GM12878 (cell line): Measurements from ENCODE around the gene CUL4A. TPM values are rescaled to one million over a fixed set of nuclear protein-coding genes. Genes with fewer than 3 reads are reported as not detected.
A peak's percentile ranks its signal among the peaks of the same experiment; 100 is the strongest.

Source experiments
- ATAC-seq: fragments of 200-7000 bp; cut with Tn5 transposase; 3 replicates; pipeline ENCODE4 v1.9.1; 2020; ENCODE audit warnings: mild to moderate bottlenecking, moderate library complexity
- BruUV-seq: library from RNA; stranded (reverse); fragments of 400-500 nt; replicated peaks from 2 replicates; lab custom pipeline; 2021; lab: Mats Ljungman, UMichigan
- CTCF ChIA-PET: fragments of 300-600 bp; sonication (Branson Sonifier 250); formaldehyde crosslinking; extraction: SDS; loops from one replicate; lab custom pipeline; 2021; ENCODE audit warnings: inconsistent platforms; lab: Yijun Ruan, JAX
- POLR2A ChIA-PET: fragments of 350-600 bp; formaldehyde crosslinking; extraction: SDS; loops from one replicate; lab custom pipeline; 2021; ENCODE audit warnings: inconsistent platforms; lab: Charles Lee
- RAD21 ChIA-PET: fragments of 300-600 bp; sonication (Branson Sonifier 250); formaldehyde crosslinking; loops from one replicate; lab custom pipeline; 2023; ENCODE audit warnings: antibody characterized with exemption; ENCODE audit not compliant: unreplicated experiment; lab: Charles Lee
- SMC1A ChIA-PET: fragments of 300-600 bp; sonication (Branson Sonifier 250); formaldehyde crosslinking; loops from one replicate; lab custom pipeline; 2023; ENCODE audit not compliant: unreplicated experiment, uncharacterized antibody; lab: Charles Lee
- DNase-seq: peaks from one replicate; pipeline ENCODE4 v3.0.0-alpha.2; 2011; ENCODE audit warnings: low read depth, low spot score
- FAIRE-seq: peaks from 3 replicates; lab custom pipeline; 2011; peaks lifted over from hg19 to GRCh38; lab: Jason Lieb, UNC
- H2AFZ ChIP-seq: 2 replicates; pipeline ENCODE4 v1.6.0; 2011; ENCODE audit warnings: low read depth, low read length, control low read depth; ENCODE audit not compliant: control insufficient read depth
- H3K27ac ChIP-seq: 2 replicates; pipeline ENCODE4 v1.5.1; 2011; ENCODE audit warnings: control low read depth; ENCODE audit not compliant: control insufficient read depth, insufficient read depth
- H3K27me3 ChIP-seq, 2 experiments: replicated peaks in 1 of 2; 2 replicates each; pipeline versions ENCODE4 v1.6.0 to v1.6.1; 2011; ENCODE audit warnings: low read length in 1 of 2; ENCODE audit not compliant: control insufficient read depth in 2 of 2, insufficient read depth in 2 of 2
- H3K36me3 ChIP-seq, 2 experiments: 2 replicates each; pipeline ENCODE4 v1.5.1; 2011; ENCODE audit warnings: low read length in 1 of 2; ENCODE audit not compliant: control insufficient read depth in 2 of 2, insufficient read depth in 2 of 2
- H3K4me1 ChIP-seq: 2 replicates; pipeline ENCODE4 v1.6.1; 2011; ENCODE audit warnings: mild to moderate bottlenecking, low read length, moderate library complexity, mixed read lengths; ENCODE audit not compliant: control insufficient read depth, insufficient read depth
- H3K4me2 ChIP-seq: 2 replicates; pipeline ENCODE4 v1.6.0; 2011; ENCODE audit warnings: control low read depth; ENCODE audit not compliant: control insufficient read depth, insufficient read depth
- H3K4me3 ChIP-seq: fragments of 200-600 bp; sonication (generic); 2 replicates; pipeline ENCODE4 v1.5.1; 2016
- H3K79me2 ChIP-seq: 2 replicates; pipeline ENCODE4 v1.6.0; 2011; ENCODE audit warnings: low read length; ENCODE audit not compliant: control insufficient read depth, insufficient read depth
- H3K9ac ChIP-seq: 2 replicates; pipeline ENCODE4 v1.8.0; 2011; ENCODE audit warnings: low read length, control low read depth, mixed read lengths; ENCODE audit not compliant: control insufficient read depth, insufficient read depth
- H3K9me3 ChIP-seq: replicated peaks from 3 replicates; pipeline ENCODE4 v1.5.1; 2011; ENCODE audit warnings: mild to moderate bottlenecking, low read length; ENCODE audit not compliant: control insufficient read depth, insufficient read depth
- H4K20me1 ChIP-seq: 2 replicates; pipeline ENCODE4 v1.6.0; 2011; ENCODE audit not compliant: control insufficient read depth, insufficient read depth
- E2F8 ChIP-seq: fragments of 450-650 bp; IDR thresholded peaks from 2 replicates; pipeline ENCODE4 v1.6.1; 2018; ENCODE audit warnings: mild to moderate bottlenecking, low read depth, moderate library complexity; ENCODE audit not compliant: partially characterized antibody
- FOS ChIP-seq: IDR thresholded peaks from 3 replicates; pipeline ENCODE4 v1.6.1; 2011; ENCODE audit warnings: borderline replicate concordance; ENCODE audit not compliant: insufficient read length; ENCODE audit errors: extremely low read depth
- FOXK2 ChIP-seq: fragments of 450-650 bp; IDR thresholded peaks from 2 replicates; pipeline ENCODE4 v1.6.1; 2017; ENCODE audit warnings: mild to moderate bottlenecking, moderate library complexity
- HDAC2 ChIP-seq: fragments of 200-600 bp; sonication (generic); IDR thresholded peaks from 2 replicates; pipeline ENCODE4 v1.6.1; 2017
- IKZF1 ChIP-seq: fragments of 450-650 bp; conservative IDR thresholded peaks from 2 replicates; pipeline ENCODE4 v1.6.1; 2017; ENCODE audit warnings: antibody characterized with exemption, mild to moderate bottlenecking
- IRF5 ChIP-seq: fragments of 450-650 bp; IDR thresholded peaks from 2 replicates; pipeline ENCODE4 v1.6.1; 2017; ENCODE audit warnings: borderline replicate concordance
- MTA3 ChIP-seq: IDR thresholded peaks from 2 replicates; pipeline ENCODE4 v1.6.1; 2012; ENCODE audit warnings: low read length, inconsistent platforms, borderline replicate concordance
- MYB ChIP-seq: fragments of 150-350 bp; IDR thresholded peaks from 2 replicates; pipeline ENCODE4 v1.6.1; 2014; ENCODE audit warnings: mild to moderate bottlenecking, low read depth, low read length, borderline replicate concordance
- NR2C1 ChIP-seq: fragments of 450-650 bp; IDR thresholded peaks from 2 replicates; pipeline ENCODE4 v1.6.1; 2017; ENCODE audit warnings: antibody characterized with exemption, mild to moderate bottlenecking, moderate library complexity
- POLR2A ChIP-seq: IDR thresholded peaks from 2 replicates; pipeline ENCODE4 v1.6.1; 2011; ENCODE audit warnings: low read depth, mild to moderate bottlenecking, low read length
- SMARCA5 ChIP-seq: fragments of 450-650 bp; IDR thresholded peaks from 2 replicates; pipeline ENCODE4 v1.6.1; 2017; ENCODE audit warnings: mild to moderate bottlenecking
- SMC3 ChIP-seq: IDR thresholded peaks from 2 replicates; pipeline ENCODE4 v1.6.1; 2011; ENCODE audit warnings: low read length, improper control_type of control experiment, borderline replicate concordance
- TAF1 ChIP-seq: IDR thresholded peaks from 2 replicates; pipeline ENCODE4 v1.6.1; 2011; ENCODE audit warnings: mild to moderate bottlenecking, low read depth, low read length, borderline replicate concordance
- USF1 ChIP-seq: IDR thresholded peaks from 2 replicates; pipeline ENCODE4 v1.6.1; 2011; ENCODE audit warnings: borderline replicate concordance, low read depth, mild to moderate bottlenecking, moderate library complexity, mixed read lengths, low read length; ENCODE audit not compliant: insufficient read depth; ENCODE audit errors: extremely low read length
- ZSCAN29 ChIP-seq: fragments of 450-650 bp; IDR thresholded peaks from 2 replicates; pipeline ENCODE4 v1.6.1; 2017; ENCODE audit warnings: mild to moderate bottlenecking, moderate library complexity
- WGBS: methylation state at CpG from one replicate; pipeline ENCODE4 v1.1.6; 2016; ENCODE audit warnings: low lambda C conversion rate; ENCODE audit not compliant: insufficient replicate concordance, insufficient coverage; ENCODE audit errors: missing lambda C conversion rate; 5-methylcytosine and 5-hydroxymethylcytosine counted together
- in situ Hi-C: fragments of 300-500 bp; cut with MboI; formaldehyde crosslinking; loops from 9 replicates; pipeline ENCODE4 v1.14.3; 2018; ENCODE audit warnings: mixed read lengths
- intact Hi-C: fragments of 100-400 bp; cut with micrococcal nuclease; formaldehyde crosslinking; loops from one replicate; pipeline ENCODE4 v1.14.2; 2022; ENCODE audit not compliant: unreplicated experiment
- polyA plus RNA-seq, 11 experiments: library from polyadenylated mRNA; depleted of rRNA in 4 of 11; unstranded in 6 of 11; stranded (reverse) in 5 of 11; fragments of >200 nt; fragmentation: Nextera tagmentation in 4 of 11; fragmentation: Illumina TruSeq in 1 of 11; extraction: Ambion mirVana in 4 of 11; extraction: Trizol in 1 of 11; gene quantifications; 1 replicate in 1 of 11; 2 replicates in 10 of 11; pipeline versions ENCODE4 v1.2.1 to v1.2.3, GENCODE V29; 2011 to 2016; ENCODE audit warnings: inconsistent platforms in 2 of 11, missing spikeins in 2 of 11, low read depth in 1 of 11
- total RNA-seq, 4 experiments: library from RNA; depleted of rRNA in 3 of 4; stranded (reverse); fragments of >200 nt in 3 of 4; fragmentation: Illumina TruSeq in 1 of 4; extraction: Trizol in 1 of 4; gene quantifications; 2 replicates each; pipeline versions ENCODE4 v1.2.1 to v1.2.3, GENCODE V29; 2013 to 2021

CUL4A gene
- total and polyA plus RNA-seq, 10 of the 15 experiments (the other 5 are each of a cell fraction or from before 2014, with no cell fraction given), result 19.7 to 74.3 (median 55.6) TPM

- no peak for ATAC-seq
- Histone ChIP-seq H3K9ac (no peak overlapping the region), H3K36me3 (peaks cover 21 to 31% of the 10 kb centered on the region in 2 experiments; a peak in 3 of 4 replicates), H3K4me3 (no peak overlapping the region), H4K20me1 (0 out of 2 replicates have a peak, but pooled peaks cover 4% of the 10 kb centered on the region), H3K27ac (no peak overlapping the region), H3K79me2 (no peaks in the 10 kb centered on the region), H3K4me2 (no peak overlapping the region), H3K4me1 (no peaks in the 10 kb centered on the region), H3K27me3 (no peaks in the 10 kb centered on the region), H3K9me3 (no peaks in the 10 kb centered on the region), H2AFZ (no peak overlapping the region)
- ChIA-PET SMC1A (no interaction called here), RAD21 (no interaction called here), POLR2A (no interaction called here), CTCF (no interaction called here)
- 98% methylated on average over 7 of the region's 7 CpGs for WGBS
- BruUV-seq, result no TSS peak
- intact Hi-C loops, result no loop called here
- FAIRE-seq, result no peak
- in situ Hi-C loops, result no loop called here
- no peak for DNase-seq
- TF ChIP-seq MYB (no peak), FOXK2 (no peak), IRF5 (no peak), FOS (no peak), SMC3 (no peak), IKZF1 (no peak), POLR2A (peak; percentile 19; the same call in 1 of the 2 replicates)
Observed at GRCh38 chr13:113226873-113227450, 17.5 kb downstream of the CUL4A start.

- H3K9me3 ChIP-seq, result no peaks in the 10 kb centered on the region
- SMC1A ChIA-PET, result no interaction called here
- H2AFZ ChIP-seq, result no peak overlapping the region
- H3K4me2 ChIP-seq, result no peak overlapping the region
- no peak overlapping the region for H3K4me3 ChIP-seq
- no peak overlapping the region for H3K9ac ChIP-seq
- H3K36me3 ChIP-seq, result peaks cover 19 to 29% of the 10 kb centered on the region in 2 experiments; a peak in 3 of 4 replicates
- in situ Hi-C loops (no loop called here), intact Hi-C loops (no loop called here)
- no peak for FAIRE-seq
- no peaks in the 10 kb centered on the region for H3K27me3 ChIP-seq
- no peaks in the 10 kb centered on the region for H3K4me1 ChIP-seq
- RAD21 ChIA-PET, result no interaction called here
- POLR2A ChIA-PET, result no interaction called here
- no peak for DNase-seq
- no peak overlapping the region for H3K27ac ChIP-seq
- 99% methylated on average over 5 of the region's 5 CpGs for WGBS
- no TSS peak for BruUV-seq
- no peaks in the 10 kb centered on the region for H3K79me2 ChIP-seq
- CTCF ChIA-PET, result no interaction called here
- 0 out of 2 replicates have a peak, but pooled peaks cover 4% of the 10 kb centered on the region for H4K20me1 ChIP-seq
- ATAC-seq, result no peak
- no peak for TF ChIP-seq HDAC2
- TF ChIP-seq MTA3, result no peak
- no peak for TF ChIP-seq ZSCAN29
- TF ChIP-seq TAF1, result no peak
- TF ChIP-seq SMARCA5, result no peak
- TF ChIP-seq E2F8, result no peak
- TF ChIP-seq NR2C1, result no peak
- no peak for TF ChIP-seq USF1
Observed at GRCh38 chr13:113229161-113229560, 19.7 kb downstream of the CUL4A start.
